Measurements from ENCODE around the gene BANK1.

Gene BANK1

DNA sequence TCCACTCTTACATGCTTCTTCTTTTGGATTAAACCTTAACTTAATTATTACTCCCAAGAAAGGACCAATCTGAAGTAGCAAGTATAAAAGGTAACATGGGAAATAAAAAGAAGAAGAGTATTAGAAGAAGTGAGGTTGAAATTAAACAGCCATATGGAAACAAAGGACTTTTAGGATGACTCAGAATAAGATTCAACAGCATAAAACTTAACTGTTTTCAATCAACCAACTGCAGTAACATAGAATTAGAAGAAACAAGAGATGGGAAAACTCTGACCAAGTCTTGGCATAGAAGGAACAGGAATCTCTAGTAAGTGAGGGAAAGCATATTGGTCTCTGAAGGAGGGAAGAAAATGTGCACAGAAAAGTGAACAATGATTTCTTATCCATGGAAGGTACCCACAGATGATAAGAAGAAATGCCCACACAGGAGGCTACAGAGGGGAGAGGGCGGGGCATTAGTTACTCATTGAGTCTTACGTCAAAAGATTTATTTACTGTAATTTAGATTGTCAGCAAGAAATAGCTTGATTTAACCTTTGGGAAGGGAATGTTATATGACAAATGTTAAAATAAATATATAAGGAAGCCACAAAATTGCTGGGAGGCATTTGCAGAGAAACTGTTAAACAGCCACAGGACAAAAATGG is 177.3 kb downstream of the BANK1 start:
- DNase-seq = no peak

- no peak for DNase-seq
Measured at GRCh38 chr4:101968364-101968763, 177.8 kb downstream of the BANK1 start.

GRCh38 chr4:101969965-101970364 is 179.4 kb downstream of the BANK1 start:
- DNase-seq = no peak

GRCh38 chr4:101970547-101971155 is 180.1 kb downstream of the BANK1 start:
- DNase-seq = no peak

GRCh38 chr4:101972791-101973190 is 182.3 kb downstream of the BANK1 start:
- no peak for DNase-seq

GRCh38 chr4:101973361-101973760 is 182.8 kb downstream of the BANK1 start:
- no peak for DNase-seq

DNA sequence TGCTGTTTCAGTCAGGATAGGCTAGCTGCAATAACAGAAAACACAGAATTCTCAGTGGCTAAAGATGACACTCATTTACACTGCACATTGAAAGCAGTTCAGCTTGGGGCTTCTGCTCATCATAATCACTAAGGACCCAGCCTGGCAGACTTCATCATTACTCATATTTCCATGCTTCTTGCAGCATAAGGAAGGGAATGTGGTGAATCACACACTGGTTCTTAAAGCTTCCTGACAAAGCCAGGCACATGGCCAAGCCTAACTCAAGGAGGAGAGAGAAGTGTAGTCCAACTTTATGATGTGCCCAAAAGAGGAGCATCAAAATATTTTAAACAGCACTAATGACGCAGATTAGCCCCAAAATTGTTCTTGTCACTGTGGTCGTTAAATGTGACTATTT is 186.5 kb downstream of the BANK1 start:
- DNase-seq = no peak

DNA sequence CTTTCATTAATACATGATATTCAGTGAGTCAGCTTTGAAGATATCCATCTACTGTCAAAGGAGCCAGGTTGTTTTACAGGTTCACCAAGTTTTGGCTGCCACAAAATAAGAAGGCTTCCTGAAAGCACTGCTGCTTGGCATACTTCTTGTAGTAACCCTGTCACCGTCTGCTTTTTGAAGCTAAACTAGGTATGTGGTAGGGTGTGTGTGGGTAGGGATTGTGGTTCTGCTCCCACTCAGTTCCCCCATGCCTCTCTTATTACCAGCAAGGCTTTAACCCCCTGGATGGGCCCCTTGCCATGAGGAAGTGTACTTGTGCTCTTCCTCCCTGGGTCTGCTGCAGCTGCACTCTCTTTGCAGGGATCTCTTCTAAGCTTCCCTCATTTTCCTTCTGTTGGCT is 191.2 kb downstream of the BANK1 start:
- no peak for DNase-seq

DNA sequence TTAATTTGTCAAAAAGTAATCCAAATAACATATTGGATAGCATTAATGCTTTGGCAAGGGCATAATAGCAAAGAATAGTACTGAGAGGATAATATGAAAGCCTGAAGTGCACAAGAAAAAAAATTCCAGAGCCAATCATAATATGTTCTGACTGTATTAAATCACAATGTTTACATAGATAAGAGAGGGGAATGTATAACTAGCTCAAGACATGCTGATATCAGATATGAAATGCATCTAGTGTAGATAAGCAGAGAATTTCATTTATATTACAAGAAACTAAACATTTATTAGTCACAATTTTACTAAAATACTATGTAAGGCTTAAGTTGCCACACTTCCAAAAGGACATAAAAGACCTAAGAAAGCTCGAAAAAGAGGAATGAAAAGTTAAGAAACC is 193.3 kb downstream of the BANK1 start:
- DNase-seq = no peak

- DNase-seq = no peak
Measured at GRCh38 chr4:101987623-101988243, 197.2 kb downstream of the BANK1 start.

DNA sequence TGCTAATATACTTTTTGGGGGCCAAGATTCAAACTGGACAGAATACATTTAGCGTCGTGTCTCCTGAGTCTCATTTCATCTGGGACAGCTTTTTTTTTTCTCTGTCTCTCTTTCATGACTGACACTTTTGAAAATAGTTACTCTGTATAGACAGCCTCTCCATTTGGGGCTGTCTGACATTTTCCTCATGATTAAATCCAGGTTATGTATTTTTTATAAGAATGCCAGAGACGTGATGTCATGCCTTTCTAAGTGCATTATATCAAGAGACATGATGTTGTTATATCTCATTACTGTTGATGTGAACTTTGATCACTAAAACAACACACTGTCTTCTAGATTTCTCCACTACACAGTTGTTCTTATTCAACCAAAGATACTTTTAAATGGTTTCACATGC is 199.0 kb downstream of the BANK1 start:
- no peak for DNase-seq

- no peak for DNase-seq
Measured at GRCh38 chr4:101992446-101992845, 201.9 kb downstream of the BANK1 start.

DNA sequence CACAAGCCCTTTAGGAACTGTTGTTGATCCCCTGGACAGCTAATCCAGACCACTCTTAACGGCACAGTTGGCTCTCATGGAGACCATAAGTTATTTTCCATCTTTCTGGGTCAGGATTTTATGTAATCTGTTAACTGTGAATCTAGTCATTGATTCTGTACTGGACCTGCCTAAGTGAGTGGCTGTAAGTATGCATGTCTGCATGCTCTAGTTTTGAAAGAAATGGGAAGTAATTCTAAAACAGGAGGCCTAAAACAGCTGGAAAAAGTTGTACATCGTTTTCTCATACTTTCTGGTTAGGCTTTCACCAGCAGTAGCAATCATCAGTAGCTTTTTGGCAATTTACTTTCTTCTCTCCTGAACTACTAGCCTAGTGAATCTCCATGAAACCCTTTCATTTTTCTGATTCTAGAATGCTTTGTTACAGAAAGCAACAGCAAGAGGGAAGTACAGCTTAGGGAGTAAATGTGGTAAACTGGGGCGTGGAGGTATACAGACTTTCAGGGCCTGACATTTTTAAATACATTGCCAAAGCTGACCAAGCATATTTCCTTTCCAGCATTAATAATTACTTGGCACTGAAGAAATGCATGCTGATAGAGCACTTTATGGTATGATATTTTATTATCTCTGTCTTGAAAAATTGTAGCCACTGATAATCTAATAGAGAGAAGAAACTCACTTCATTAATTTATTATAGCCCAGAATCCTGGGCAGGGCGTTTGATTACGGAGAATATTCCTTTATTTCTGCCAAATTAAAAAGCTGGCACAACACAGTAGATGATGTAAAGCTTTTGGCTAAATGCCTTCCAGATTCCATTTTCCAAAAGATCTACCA is 202.7 kb downstream of the BANK1 start:
- DNase-seq = no peak

DNA sequence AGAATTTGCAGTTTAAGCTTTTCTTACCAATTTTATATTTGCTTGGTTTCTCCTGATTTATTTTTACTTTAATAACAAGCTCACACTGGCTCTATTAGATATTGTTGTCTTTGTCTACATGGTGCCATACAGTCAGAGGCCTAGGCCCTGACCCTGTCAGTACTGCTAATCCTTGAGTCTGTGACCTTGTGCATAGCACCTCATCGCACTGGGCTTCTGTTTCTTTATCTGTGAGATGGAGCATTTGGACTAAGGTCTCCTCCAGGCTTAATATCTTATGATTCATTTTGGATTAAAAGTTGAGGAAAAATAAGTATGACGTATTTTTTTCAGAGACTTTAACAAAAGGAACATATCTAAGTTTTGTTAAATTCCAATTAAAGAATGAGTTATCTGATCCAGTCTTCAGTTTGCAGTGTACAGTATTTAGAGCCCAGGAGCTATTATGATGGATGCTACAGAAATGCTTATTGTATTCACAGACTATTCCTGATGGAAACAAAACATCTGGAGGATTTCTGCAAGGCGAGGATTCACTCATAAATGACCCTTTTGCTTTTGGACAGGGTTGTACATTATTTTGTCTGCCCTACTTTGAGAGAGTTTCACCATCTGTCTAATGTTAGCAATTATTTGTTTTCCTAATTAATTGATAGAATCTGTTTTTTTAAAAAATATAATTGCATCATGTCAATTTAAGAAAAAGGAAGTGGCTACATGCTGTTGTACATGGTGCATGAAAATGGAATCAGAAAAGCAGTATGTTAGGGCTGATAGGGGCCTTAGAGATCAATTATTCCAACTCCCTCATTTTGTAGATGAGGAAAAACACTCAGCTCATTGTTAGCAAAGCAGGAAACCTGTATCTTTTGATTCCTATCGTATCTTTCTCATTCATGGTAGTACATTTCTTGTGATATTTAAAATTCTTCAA is 203.6 kb downstream of the BANK1 start:
- no peak for DNase-seq

DNA sequence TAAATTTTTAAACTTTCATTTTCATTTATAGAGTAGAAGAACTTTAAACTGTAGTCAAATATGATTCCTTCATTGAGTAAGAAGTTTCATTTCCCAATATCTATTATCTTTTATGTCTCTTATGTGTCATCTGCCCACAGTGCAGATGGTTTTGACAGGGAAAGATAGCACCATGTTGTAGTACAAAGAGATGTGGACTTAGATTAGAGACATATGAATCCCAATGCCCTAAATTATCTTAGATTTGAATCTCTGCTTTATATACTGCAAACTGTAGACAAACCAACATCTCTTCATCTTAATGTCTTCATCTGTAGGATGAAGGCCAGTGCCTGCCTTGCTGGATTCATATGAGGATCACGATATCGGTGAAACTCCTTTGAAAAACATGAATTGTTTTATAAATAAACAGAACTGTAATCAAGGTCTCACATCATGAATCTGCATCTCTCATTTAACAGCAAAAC is 217.5 kb downstream of the BANK1 start:
- DNase-seq = no peak

DNA sequence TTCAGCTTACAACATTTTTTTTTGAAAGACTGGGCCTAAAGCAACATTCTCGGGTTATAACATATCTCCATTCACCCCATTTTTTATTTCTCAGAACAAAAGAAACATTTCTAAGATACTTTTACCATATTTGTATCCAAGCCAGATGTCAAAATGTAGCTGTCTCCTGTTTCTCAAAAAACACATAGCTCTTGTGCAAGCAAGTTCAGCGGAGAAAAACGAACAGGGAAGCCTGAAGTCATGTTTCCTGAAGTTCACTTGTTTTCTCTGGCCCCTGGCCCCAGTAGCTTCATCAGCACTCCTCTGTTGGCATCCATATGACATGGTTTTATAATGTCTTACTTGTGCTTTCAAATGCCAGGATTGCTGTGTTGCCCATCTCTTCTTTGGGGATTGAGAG is 218.2 kb downstream of the BANK1 start:
- no peak for DNase-seq

GRCh38 chr4:102022343-102022742 is 231.8 kb downstream of the BANK1 start:
- DNase-seq = no peak

- no peak for DNase-seq
Measured at GRCh38 chr4:102027961-102028360, 237.4 kb downstream of the BANK1 start.

- no peak for DNase-seq
Measured at GRCh38 chr4:102031406-102031805, 240.9 kb downstream of the BANK1 start.

DNA sequence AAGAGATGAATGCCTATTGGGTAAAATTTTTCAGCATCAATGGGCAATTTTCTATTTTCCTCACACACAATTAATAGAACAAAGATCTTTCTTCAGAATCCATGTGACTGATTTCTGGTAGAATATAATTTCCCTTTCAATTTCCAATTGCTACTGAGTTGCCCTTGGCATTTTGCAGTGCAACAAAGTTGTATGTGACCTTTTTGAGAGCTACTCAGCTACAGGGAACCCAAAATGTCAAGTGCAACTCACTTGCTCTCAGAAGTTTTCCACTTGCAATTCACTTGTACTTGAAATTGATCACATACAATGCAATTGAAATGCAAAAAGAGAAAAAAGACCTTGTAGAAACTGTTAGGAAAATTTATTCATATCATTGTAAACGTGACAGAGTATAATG is 245.5 kb downstream of the BANK1 start:
- DNase-seq = no peak

DNA sequence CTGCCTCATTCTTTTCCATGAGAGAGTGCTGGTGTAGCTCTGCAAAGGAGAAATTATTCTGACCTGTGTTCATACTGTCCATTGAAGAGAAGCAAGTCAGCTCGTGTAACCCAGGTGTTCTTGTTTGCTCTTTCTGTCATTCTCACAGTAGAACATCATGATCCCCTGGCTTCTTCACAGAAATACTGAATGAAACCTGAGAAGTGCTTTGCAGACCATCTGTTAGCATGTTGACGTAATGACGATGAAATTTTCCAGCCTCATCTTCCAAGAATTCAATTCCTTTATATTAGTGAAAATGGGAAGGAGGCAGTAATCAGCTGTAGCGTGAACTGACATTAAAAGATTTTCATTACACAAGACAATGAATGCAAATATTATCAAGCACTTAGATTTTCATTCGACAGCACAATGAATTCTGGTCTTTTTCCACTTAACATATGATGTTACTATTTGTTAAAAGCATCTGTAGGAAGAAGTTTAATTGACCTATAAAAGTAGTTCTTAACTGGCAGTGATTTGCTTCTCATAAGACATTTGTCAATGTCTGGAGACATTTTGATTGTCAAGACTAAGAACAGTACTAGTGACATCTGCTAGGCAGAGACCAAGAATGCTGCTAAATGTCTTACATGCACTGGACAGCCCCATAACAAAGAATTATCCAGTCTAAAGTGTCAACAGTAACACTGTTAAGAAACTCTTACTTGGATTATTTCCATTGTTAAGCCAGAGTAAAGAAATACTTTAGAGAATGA is 246.3 kb downstream of the BANK1 start:
- DNase-seq = no peak

GRCh38 chr4:102037566-102037965 is 247.0 kb downstream of the BANK1 start:
- DNase-seq = no peak

All from CD4-positive, alpha-beta T cell treated with Interleukin-4 for 4 hours (primary cell).